ENCODE data around the gene NFIA.

DNA sequence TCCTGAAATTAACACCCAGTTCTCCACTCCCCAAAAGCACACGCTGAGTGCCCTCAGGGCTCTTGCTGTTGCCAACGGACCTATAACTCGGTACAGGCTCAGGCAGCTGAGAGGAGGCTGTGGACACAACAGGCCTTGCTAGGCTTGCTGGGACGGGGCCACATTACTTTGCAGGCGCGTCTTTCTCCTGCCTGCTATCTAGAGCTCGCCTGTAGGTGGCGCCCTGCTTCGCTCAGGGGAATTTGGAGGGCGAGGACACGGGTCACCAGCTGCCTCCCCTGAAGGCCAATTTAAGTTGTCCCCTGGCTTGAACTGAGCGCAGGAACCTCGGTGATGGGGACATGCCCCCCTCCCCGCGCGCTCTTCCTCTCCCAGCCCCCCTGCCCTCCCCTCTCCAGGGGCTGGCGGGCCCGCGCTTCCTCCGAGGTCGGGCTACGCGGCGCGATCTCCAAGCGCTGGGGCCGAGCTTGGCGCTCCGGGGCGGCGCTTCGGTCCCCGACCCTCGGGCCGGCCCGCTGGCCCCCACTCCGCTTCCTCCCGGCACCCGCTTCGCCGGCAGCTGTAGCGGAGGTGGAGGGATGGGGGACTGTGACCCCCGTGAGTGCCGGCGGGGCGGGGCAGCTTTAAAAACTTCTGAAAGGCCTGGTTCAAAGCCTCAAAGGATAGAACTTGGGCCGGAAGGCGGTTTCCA lies 32.4 kb upstream of the NFIA start:
- TF ChIP-seq, protein P1, sequence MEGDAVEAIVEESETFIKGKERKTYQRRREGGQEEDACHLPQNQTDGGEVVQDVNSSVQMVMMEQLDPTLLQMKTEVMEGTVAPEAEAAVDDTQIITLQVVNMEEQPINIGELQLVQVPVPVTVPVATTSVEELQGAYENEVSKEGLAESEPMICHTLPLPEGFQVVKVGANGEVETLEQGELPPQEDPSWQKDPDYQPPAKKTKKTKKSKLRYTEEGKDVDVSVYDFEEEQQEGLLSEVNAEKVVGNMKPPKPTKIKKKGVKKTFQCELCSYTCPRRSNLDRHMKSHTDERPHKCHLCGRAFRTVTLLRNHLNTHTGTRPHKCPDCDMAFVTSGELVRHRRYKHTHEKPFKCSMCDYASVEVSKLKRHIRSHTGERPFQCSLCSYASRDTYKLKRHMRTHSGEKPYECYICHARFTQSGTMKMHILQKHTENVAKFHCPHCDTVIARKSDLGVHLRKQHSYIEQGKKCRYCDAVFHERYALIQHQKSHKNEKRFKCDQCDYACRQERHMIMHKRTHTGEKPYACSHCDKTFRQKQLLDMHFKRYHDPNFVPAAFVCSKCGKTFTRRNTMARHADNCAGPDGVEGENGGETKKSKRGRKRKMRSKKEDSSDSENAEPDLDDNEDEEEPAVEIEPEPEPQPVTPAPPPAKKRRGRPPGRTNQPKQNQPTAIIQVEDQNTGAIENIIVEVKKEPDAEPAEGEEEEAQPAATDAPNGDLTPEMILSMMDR (IDR thresholded peaks at IDR 0.05): peak; percentile 96
- no peak for TF ChIP-seq TCF7L2 (IDR thresholded peaks at IDR 0.05; ENCODE audit: low read depth, low read length)

Measured in Panc1 (cell line).